Body of pancreas (tissue), 4 donors: ENCODE measurements around the gene NEK1.

Source experiments
- CTCF ChIP-seq, 7 experiments: fragments of 450-650 bp in 4 of 7; fragments of 200-600 bp in 3 of 7; sonication (generic) in 3 of 7; IDR thresholded peaks; one replicate each; pipeline ENCODE4 v1.5.1; 2016 to 2019; ENCODE audit warnings: antibody characterized with exemption in 7 of 7
- POLR2A ChIP-seq, 3 donors: fragments of 450-650 bp; IDR thresholded peaks; one replicate each; pipeline ENCODE4 v1.6.1; 2016; ENCODE audit warnings: antibody characterized with exemption in 3 of 3, mild to moderate bottlenecking in 2 of 3

GRCh38 chr4:169416997-169417396 is 195.4 kb downstream of the NEK1 start:
- TF ChIP-seq CTCF (IDR thresholded peaks at IDR 0.05) (no peak), POLR2A (IDR thresholded peaks at IDR 0.05) (no peak)
